HL-60/S4 treated with retinoic acid at 250 ng/mL for 4 days and 3 days (cell line): ENCODE data around the gene TPT1.

ENCODE experiments used
- in situ Hi-C: fragments of 300-500 bp; cut with MboI; formaldehyde crosslinking; loops from 2 replicates; pipeline ENCODE4 v1.7.0; 2022; ENCODE audit warnings: low sequenced_read_pairs

Gene TPT1

GRCh38 chr13:45335397-45336024 lies 5.5 kb downstream of the TPT1 start:
- in situ Hi-C loops = no loop called here

- in situ Hi-C loops = no loop called here
These were observed 6.7 kb downstream of the TPT1 start for GRCh38 chr13:45333977-45334922.

DNA sequence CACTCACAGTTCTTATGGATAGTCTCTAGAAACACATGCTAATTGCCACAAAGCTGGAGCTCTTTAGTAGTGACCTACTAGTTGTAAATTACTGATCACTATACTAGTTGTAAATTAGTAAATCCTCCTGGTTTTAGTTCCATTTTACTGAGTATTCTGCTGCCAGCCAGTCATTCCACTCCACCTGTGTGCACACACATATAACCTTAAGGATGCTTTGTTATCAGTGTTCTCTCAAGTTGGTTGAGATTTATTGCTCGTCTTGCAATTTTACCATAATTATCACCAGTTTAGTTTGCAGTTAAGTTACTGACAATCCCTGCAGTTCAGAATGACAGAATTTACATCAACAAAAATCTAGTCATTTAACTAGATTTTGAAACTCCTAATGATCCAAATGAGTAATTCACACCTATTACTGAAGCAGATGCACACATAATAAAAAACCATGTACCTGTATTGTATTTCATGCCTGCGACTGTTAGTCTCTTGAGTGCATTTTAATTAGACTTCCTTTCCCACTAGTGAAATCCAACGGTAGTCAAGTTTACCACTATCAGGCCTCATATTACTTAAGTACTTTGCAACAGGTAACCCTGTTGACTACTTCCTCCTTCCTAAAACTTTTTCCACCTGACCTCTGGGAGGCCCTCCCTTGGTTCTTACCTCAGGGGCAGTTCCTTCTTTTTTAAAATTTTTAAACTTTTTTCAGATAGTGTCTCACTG lies 7.6 kb downstream of the TPT1 start:
- in situ Hi-C loops = no loop called here

DNA sequence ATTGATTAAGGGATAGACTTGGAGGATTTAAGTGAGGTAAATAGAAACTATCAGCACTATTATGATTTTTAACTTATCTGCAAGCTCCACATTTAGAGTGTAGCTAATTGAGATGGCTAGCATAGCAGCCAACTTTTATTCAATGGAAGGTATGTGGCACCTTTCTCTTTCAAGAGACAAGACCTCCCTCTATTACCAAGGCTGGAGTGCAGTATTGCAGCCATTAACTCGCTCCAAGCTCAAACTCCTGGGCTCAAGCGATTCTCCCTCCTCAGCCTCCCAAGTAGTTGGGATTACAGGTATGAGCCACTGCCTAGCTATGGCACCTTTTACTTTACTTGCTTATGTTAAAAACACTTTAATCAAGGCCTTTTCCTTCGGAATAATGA lies 8.2 kb downstream of the TPT1 start:
- in situ Hi-C loops = no loop called here

DNA sequence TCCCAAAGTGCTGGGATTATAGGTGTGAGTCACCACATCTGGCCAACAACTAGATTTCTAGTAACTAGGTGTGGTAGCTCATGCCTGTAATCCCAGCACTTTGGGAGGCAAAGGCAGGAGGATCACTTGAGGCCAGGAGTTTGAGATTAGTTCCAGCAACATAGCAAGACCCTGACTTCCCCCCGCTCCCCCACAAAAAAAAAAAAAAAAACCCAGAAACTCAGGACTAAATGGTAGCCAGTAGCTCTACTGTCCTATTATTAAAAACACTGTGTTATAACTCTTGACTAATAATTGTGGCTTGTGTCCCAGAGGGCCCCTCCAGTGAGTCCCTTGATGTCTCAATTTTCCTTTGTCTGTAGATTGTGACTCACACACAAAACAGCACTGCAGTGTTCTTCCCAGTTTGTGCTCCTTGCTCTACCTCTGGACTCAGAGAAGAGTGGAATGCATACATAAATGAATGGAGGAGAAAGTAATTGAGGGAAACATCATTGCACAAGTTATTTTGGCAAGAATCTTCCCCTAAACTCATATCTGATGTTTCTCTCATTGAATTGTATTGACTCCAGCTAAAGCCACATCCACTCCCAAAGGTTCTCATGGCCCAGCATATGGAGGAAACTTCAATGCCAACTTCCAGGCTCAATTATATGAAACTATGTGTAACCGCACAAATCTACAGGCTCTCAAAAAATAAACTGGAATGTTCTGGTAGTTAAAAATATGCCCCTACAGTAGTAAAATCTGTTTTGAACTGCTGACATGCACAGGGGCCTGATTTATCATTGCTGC lies 8.8 kb downstream of the TPT1 start:
- in situ Hi-C loops = no loop called here

- in situ Hi-C loops = no loop called here
These were observed 9.3 kb downstream of the TPT1 start for GRCh38 chr13:45331692-45332035.

DNA sequence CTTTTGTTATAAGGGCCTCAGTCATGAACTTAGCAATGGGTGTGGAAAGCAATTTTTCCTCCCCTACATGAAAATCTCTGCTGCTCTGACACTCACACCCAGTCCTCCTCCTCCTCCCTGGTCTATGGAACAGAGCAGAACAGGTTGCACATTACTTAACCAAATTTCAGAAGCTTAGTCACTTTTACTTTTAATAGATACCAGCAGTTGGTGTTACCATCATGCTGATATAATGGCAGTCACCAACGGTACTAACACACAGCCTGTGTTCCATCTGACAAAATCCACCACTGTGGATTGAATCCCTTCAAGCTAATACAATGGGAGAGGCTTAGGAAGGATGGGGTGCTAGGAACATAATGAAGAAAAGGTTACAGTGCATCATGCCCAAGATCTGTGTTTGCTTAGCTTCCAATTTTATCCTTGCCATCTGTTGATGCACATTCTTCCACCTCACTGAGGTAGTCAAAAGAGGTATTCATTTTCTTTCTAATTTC lies 9.8 kb downstream of the TPT1 start:
- in situ Hi-C loops = no loop called here

- in situ Hi-C loops = no loop called here
These were observed 12.3 kb downstream of the TPT1 start for GRCh38 chr13:45328661-45329111.

DNA sequence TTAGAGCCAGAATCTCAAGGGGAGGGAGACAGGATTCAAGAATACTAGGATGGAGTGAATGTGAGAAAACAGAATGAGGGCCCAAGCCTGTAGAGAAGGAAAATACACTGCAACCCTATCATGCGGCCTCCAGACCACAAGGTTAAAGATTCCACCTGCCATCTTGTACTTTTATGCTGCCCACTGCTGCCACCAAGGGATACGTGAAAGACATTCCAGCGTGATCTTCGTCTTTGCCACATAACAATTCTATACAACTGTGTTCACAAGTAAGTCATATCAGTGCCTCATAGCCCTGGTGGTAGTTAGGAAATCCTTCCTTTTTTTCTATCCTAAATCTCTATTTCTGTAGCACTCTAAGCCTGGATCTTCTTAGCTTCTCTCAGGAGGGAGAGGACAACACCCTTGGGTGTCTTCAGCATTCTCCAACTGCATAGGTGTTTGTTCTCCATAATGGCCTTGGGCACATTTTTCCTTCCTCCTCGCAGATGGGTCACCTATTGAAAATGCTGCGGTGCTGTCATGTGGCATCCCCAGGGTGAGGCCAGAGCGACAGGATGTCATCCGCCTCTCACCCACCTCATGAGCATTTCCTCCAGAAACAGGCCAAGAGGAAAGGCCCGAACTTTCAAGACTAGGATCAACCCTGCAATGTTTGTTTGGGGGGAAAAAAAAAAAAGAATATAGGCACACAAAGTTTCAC lies 13.6 kb downstream of the TPT1 start:
- in situ Hi-C loops = no loop called here

DNA sequence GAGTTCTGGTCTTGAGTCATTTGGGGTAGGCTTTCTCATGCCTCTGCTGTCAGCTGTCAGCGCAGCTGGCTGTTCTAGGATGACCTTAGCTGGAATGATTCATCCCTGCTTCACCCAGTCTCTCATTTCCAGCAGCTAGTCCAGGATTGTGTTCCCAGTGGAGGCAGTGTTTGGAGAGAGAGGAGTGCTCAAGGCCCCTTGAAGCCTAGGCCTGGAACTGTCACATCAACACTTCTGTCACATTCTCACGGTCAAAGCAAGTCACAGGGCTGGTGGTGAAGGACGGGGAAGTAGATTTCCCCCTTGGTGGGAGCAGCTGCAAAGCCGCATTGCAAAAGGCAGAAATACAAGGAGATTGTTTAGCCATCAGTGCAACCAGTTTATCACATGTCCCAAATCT lies 15.2 kb downstream of the TPT1 start:
- in situ Hi-C loops = no loop called here

GRCh38 chr13:45320876-45321629 lies 19.9 kb downstream of the TPT1 start:
- in situ Hi-C loops = no loop called here

DNA sequence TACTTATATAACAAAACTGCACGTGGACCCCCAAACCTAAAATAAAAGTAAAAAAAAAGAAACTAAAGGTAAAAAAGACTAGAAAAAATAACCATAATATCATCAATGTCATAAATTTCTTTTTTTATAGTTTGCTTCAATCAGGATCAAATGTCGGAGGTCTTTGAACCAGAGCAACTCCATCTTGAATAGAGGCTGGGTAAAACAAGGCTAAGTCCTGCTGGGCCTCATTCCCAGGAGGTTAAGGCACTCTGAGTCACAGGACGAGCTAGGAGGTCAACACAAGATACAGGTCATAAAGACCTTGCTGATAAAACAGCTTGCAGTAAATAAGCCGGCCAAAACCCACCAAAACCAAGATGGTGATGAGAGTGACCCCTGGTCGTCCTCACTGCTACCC lies 24.0 kb downstream of the TPT1 start:
- in situ Hi-C loops = no loop called here

GRCh38 chr13:45316338-45316737 lies 24.6 kb downstream of the TPT1 start:
- in situ Hi-C loops = no loop called here

DNA sequence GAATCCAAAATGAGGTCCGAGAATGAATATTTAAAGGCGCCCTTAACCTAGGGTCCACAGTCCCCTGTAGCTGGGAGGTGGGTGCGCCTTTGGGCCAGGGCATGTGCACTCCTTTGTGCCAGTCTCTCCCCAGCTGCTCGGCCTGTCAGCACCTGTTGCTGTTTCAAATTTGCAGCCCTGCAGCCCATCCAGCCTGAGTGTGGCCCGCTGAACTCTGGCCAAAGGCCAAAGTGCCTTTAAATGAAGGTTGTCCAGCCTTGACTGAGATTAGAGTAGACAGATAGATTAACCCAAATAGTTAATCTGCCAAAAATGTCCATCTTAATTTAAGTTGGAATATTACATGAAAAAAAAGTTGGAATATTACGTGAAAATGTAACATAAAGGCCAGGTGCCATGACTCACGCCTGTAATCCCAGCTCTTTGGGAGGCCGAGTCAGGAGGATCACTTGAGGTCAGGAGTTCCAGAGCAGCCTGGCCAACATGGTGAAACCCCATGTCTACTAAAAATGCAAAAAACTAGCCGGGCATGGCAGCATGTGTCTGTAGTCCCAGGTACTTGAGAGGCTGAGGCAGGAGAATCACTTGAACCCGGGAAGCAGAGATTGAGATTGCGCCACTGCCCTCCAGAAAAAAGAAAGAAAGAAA lies 25.3 kb downstream of the TPT1 start:
- in situ Hi-C loops = no loop called here

- in situ Hi-C loops = no loop called here
These were observed 26.2 kb downstream of the TPT1 start for GRCh38 chr13:45314822-45315221.

GRCh38 chr13:45310341-45311131 lies 30.4 kb downstream of the TPT1 start:
- in situ Hi-C loops = no loop called here

GRCh38 chr13:45306966-45307365 lies 34.0 kb downstream of the TPT1 start:
- in situ Hi-C loops = loop anchor here (10.0 kb wide), 1 partner anchor 252 kb away; no protein-coding TSS in a partner anchor

GRCh38 chr13:45305079-45305478 lies 35.9 kb downstream of the TPT1 start:
- in situ Hi-C loops = loop anchor here (10.0 kb wide), 1 partner anchor 250 kb away; no protein-coding TSS in a partner anchor
